Tracheal epithelial cell (primary cell): Measurements from ENCODE around the gene HAUS7. TPM values are rescaled to one million over a fixed set of nuclear protein-coding genes. Genes with fewer than 3 reads are reported as not detected.

Experiments used
- total RNA-seq: library from RNA; depleted of rRNA; stranded (reverse); fragments of >200 nt; gene quantifications from 2 replicates; pipeline ENCODE4 v1.2.1, GENCODE V29; 2014

Gene HAUS7
- 4.7 and 10.6 TPM in 2 replicates for total RNA-seq

GRCh38 chrX:153470411-153471363 is at the start of gene HAUS7:
Gene HAUS7, minus strand, starts transcription at chrX:153470576. Its CDS starts 19 bp downstream, at chrX:153470557.

GRCh38 chrX:153517423-153517822 is 47.0 kb upstream of the HAUS7 start, which contains the start of gene ATP2B3:
Gene ATP2B3, plus strand, starts transcription at chrX:153517642. Its CDS starts 18,606 bp downstream, at chrX:153536248.

GRCh38 chrX:153494541-153495361 is 24.4 kb upstream of the HAUS7 start, which contains the start of gene BGN:
Gene BGN, plus strand, starts transcription at chrX:153494980. Its CDS starts 9,652 bp downstream, at chrX:153504632.

GRCh38 chrX:153445856-153446635 is 24.3 kb downstream of the HAUS7 start, which contains the start of gene TREX2:
Gene TREX2, minus strand, starts transcription at chrX:153446056. Its CDS starts 626 bp downstream, at chrX:153445430.

GRCh38 chrX:153411255-153411987 is 59.0 kb downstream of the HAUS7 start, which contains the start of gene ZFP92:
Gene ZFP92, plus strand, starts transcription at chrX:153411472. Its CDS starts 6,851 bp downstream, at chrX:153418323.

GRCh38 chrX:153401133-153401764 is 69.1 kb downstream of the HAUS7 start, which contains the start of gene PNMA6E:
Gene PNMA6E, minus strand, starts transcription at chrX:153401350. Its CDS starts 2,501 bp downstream, at chrX:153398849.

Other genes with a start within 250 kb of the HAUS7 start
- gene PNMA6F, start 148.8 kb downstream of the HAUS7 start, total RNA-seq, result not detected in 2 replicates
- gene ZNF275, start 136.4 kb downstream of the HAUS7 start, total RNA-seq, result 4.3 and 5.1 TPM in 2 replicates
- under 0.01 TPM in 1 of 2 replicates, not detected in the other for gene PNMA6E, start 69.2 kb downstream of the HAUS7 start, total RNA-seq
- 0.43 and 0.72 TPM in 2 replicates for gene ZFP92, start 59.1 kb downstream of the HAUS7 start, total RNA-seq
- gene TREX2, start 24.5 kb downstream of the HAUS7 start, total RNA-seq, result 2.7 and 3.4 TPM in 2 replicates
- 0.21 and 0.48 TPM in 2 replicates for gene BGN, start 24.4 kb upstream of the HAUS7 start, total RNA-seq
- gene ATP2B3, start 47.1 kb upstream of the HAUS7 start, total RNA-seq, result not detected in 2 replicates
- gene CCNQ, start 128.6 kb upstream of the HAUS7 start, total RNA-seq, result 37.7 and 64.8 TPM in 2 replicates
- gene DUSP9, start 176.6 kb upstream of the HAUS7 start, total RNA-seq, result 1.5 and 1.7 TPM in 2 replicates
- 3.9 and 4.7 TPM in 2 replicates for gene PNCK, start 203.2 kb upstream of the HAUS7 start, total RNA-seq
- gene SLC6A8, start 217.3 kb upstream of the HAUS7 start, total RNA-seq, result 41.4 and 44.8 TPM in 2 replicates